Osteoblast (primary cell): ENCODE results near the gene SLC12A7. TPM values are rescaled to one million over a fixed set of nuclear protein-coding genes. Genes with fewer than 3 reads are reported as not detected.
A peak's percentile ranks its signal among the peaks of the same experiment; 100 is the strongest.

Source experiments
- DNase-seq: peaks from one replicate; pipeline ENCODE4 v3.0.0; 2011; ENCODE audit warnings: low spot score, mixed read lengths; ENCODE audit not compliant: insufficient read length; ENCODE audit errors: missing footprints
- H2AFZ ChIP-seq: 2 replicates; pipeline ENCODE4 v1.6.0; 2011; ENCODE audit warnings: mild to moderate bottlenecking, low read length
- H3K27ac ChIP-seq: 2 replicates; pipeline ENCODE4 v1.5.1; 2011; ENCODE audit warnings: mild to moderate bottlenecking, low read depth, low read length, moderate library complexity
- H3K27me3 ChIP-seq: 2 replicates; pipeline ENCODE4 v1.6.0; 2012; ENCODE audit warnings: mild to moderate bottlenecking, control low read depth, inconsistent platforms, low read length, moderate library complexity; ENCODE audit not compliant: insufficient read depth
- H3K36me3 ChIP-seq: 2 replicates; pipeline ENCODE4 v1.5.1; 2011; ENCODE audit warnings: mild to moderate bottlenecking, low read length, control low read depth, moderate library complexity; ENCODE audit not compliant: insufficient read depth
- H3K4me1 ChIP-seq: 2 replicates; pipeline ENCODE4 v1.5.1; 2011; ENCODE audit warnings: mild to moderate bottlenecking, low read length, control low read depth, moderate library complexity; ENCODE audit not compliant: insufficient read depth
- H3K4me2 ChIP-seq: 2 replicates; pipeline ENCODE4 v1.6.0; 2011; ENCODE audit warnings: mild to moderate bottlenecking, low read length; ENCODE audit not compliant: insufficient read depth
- H3K4me3 ChIP-seq: fragments of 200-600 bp; sonication (generic); 3 replicates; pipeline ENCODE4 v1.5.1; 2012; ENCODE audit warnings: mild to moderate bottlenecking, low read length, inconsistent platforms; ENCODE audit not compliant: insufficient read depth
- H3K79me2 ChIP-seq: 2 replicates; pipeline ENCODE4 v1.6.0; 2012; ENCODE audit warnings: mild to moderate bottlenecking, low read length, control low read depth, inconsistent platforms; ENCODE audit not compliant: insufficient read depth
- H3K9me3 ChIP-seq: 2 replicates; pipeline ENCODE4 v1.5.1; 2011; ENCODE audit warnings: low read depth, low read length, control low read depth
- H4K20me1 ChIP-seq: 2 replicates; pipeline ENCODE4 v1.6.0; 2012; ENCODE audit warnings: mild to moderate bottlenecking, low read length, control low read depth; ENCODE audit not compliant: insufficient read depth
- total RNA-seq: library from RNA; depleted of rRNA; stranded (reverse); fragments of >200 nt; gene quantifications from 2 replicates; pipeline ENCODE4 v1.2.3, GENCODE V29; 2012
- TF ChIP-seq, protein P1 (sequence below): IDR thresholded peaks from 2 replicates; pipeline ENCODE4 v1.5.1; 2011; ENCODE audit warnings: mild to moderate bottlenecking, low read depth, low read length, moderate library complexity; ENCODE audit errors: extremely low read depth

The SLC12A7 gene
- total RNA-seq, 1 donor: 6.9 TPM

DNA sequence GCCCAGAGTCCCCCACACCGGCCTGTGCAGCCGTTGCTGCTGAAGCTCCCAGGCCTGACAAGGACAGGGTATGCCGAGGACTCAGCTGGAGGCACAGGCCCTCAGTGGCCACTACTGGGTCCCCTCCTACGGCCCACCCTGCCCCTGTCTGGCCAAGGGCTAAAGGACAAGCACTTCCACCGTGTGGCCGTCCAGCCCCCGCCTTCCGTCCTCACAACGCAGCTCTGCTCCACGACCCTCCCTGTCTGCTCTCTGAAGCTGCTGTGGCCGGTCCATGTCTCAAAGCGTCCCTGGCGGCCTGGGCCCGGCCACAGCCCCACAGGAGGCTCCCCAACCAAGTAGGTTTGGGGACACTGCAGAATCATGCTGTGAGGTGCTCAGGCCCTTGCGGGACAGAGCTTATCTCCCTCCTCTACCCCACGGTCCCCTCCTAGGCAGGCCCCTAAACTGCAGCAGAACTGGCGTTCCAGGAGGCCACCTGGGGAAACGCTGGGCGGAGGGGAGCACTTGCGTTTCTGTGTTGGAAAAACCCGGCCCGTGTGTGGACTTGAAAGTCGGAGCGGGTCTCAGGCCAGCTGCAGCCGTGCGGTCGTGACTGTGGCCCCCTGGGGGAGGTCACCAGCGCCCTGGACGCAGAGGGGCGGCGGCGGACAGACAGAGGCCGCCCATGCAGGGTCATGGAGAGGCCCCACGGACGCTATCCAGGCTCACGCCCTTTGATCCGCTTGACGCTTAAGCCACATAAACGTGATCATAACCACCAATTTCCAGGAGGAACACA, 57.7 kb downstream of the SLC12A7 start:
- no peaks in the 10 kb centered on the region for H3K4me1 ChIP-seq
- H3K4me2 ChIP-seq: no peak overlapping the region
- peak; percentile 72 for DNase-seq
- no peaks in the 10 kb centered on the region for H4K20me1 ChIP-seq
- H3K36me3 ChIP-seq: no peaks in the 10 kb centered on the region
- no peak overlapping the region for H3K27ac ChIP-seq
- no peaks in the 10 kb centered on the region for H3K79me2 ChIP-seq
- H3K4me3 ChIP-seq: no peak overlapping the region
- no peak overlapping the region for H2AFZ ChIP-seq
- TF ChIP-seq, protein P1, sequence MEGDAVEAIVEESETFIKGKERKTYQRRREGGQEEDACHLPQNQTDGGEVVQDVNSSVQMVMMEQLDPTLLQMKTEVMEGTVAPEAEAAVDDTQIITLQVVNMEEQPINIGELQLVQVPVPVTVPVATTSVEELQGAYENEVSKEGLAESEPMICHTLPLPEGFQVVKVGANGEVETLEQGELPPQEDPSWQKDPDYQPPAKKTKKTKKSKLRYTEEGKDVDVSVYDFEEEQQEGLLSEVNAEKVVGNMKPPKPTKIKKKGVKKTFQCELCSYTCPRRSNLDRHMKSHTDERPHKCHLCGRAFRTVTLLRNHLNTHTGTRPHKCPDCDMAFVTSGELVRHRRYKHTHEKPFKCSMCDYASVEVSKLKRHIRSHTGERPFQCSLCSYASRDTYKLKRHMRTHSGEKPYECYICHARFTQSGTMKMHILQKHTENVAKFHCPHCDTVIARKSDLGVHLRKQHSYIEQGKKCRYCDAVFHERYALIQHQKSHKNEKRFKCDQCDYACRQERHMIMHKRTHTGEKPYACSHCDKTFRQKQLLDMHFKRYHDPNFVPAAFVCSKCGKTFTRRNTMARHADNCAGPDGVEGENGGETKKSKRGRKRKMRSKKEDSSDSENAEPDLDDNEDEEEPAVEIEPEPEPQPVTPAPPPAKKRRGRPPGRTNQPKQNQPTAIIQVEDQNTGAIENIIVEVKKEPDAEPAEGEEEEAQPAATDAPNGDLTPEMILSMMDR: no peak
- H3K27me3 ChIP-seq: no peaks in the 10 kb centered on the region
- H3K9me3 ChIP-seq: no peaks in the 10 kb centered on the region

- Histone ChIP-seq H3K9me3 (no peaks in the 10 kb centered on the region), H3K36me3 (no peaks in the 10 kb centered on the region), H3K4me1 (no peaks in the 10 kb centered on the region), H3K4me3 (no peak overlapping the region), H3K27ac (no peak overlapping the region), H2AFZ (no peak overlapping the region), H3K27me3 (no peaks in the 10 kb centered on the region), H4K20me1 (no peaks in the 10 kb centered on the region), H3K79me2 (no peaks in the 10 kb centered on the region), H3K4me2 (no peak overlapping the region)
- DNase-seq: peak; percentile 85
- TF ChIP-seq, protein P1: no peak
Observed at GRCh38 chr5:1053391-1054017, 58.4 kb downstream of the SLC12A7 start.

DNA sequence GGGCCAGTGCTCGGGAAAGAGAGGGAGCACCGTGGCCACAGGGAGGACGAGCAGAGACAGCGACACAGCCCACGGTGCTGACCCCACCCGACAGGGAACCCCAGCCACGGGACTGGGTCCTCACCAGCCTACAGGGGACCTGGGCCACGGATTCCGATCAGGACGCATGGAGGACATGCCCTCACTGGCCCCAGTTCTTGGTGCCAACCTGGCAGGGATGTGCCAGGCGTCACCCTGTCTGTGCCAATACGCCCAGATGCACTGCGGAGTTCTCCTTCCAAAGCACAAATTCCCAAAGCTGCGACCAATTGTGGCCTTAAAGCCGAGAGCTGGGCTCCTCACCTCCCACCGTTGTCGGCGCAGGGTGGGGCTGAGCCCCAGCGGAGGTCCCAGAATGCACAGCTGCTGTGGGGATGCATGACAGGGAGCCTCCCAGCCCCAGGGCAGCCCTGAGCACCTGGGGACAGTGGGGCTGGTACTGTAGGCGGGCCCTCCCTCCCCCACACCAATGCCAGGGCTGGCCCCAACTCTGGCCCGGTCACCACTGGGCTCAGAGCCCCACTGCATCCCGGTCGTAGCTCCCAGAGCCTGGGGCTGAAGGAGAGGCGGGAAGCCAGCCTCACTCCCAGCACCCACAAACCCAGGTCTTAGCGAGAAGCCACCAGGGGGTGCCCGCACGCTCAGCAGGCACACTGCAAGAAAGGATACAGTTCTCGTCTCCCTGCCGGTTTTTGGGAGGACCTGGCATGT, 59.0 kb downstream of the SLC12A7 start:
- H4K20me1 ChIP-seq: no peaks in the 10 kb centered on the region
- H3K4me1 ChIP-seq: no peaks in the 10 kb centered on the region
- no peaks in the 10 kb centered on the region for H3K27me3 ChIP-seq
- H3K4me3 ChIP-seq: no peak overlapping the region
- H3K36me3 ChIP-seq: no peaks in the 10 kb centered on the region
- TF ChIP-seq, protein P1: no peak
- no peak overlapping the region for H3K27ac ChIP-seq
- H2AFZ ChIP-seq: no peak overlapping the region
- no peaks in the 10 kb centered on the region for H3K9me3 ChIP-seq
- H3K4me2 ChIP-seq: no peak overlapping the region
- H3K79me2 ChIP-seq: no peaks in the 10 kb centered on the region
- peak; percentile 89 for DNase-seq

GRCh38 chr5:1052076-1052475, 59.8 kb downstream of the SLC12A7 start:
- Histone ChIP-seq H3K36me3 (no peaks in the 10 kb centered on the region), H2AFZ (no peak overlapping the region), H3K4me2 (no peak overlapping the region), H3K4me3 (no peak overlapping the region), H4K20me1 (no peaks in the 10 kb centered on the region), H3K9me3 (no peaks in the 10 kb centered on the region), H3K79me2 (no peaks in the 10 kb centered on the region), H3K4me1 (no peaks in the 10 kb centered on the region), H3K27me3 (no peaks in the 10 kb centered on the region), H3K27ac (no peak overlapping the region)
- DNase-seq: peak; percentile 43
- TF ChIP-seq, protein P1: no peak
